ENCODE measurements around the gene LRRIQ4.

Gene LRRIQ4

GRCh38 chr3:169812332-169813235, at the start of gene LRRIQ4, which contains the start of gene LRRC34:
TSS of gene LRRIQ4 (plus strand) at chr3:169812870. CDS start at chr3:169821922, 9,052 bp downstream.
TSS of gene LRRC34 (minus strand) at chr3:169812904. CDS start at chr3:169812548, 356 bp downstream.
- DNase-seq (ENCODE audit: extremely low read depth, low read depth), result peak; percentile 89
- no peak for TF ChIP-seq CTCF (IDR thresholded peaks at IDR 0.05; ENCODE audit: low read depth, low read length, missing control alignments)
- H3K4me3 ChIP-seq (replicated peaks; ENCODE audit: low read depth, low read length), result peak within 1 kb of the TSS; percentile 55

GRCh38 chr3:169764312-169764881, 48.3 kb upstream of the LRRIQ4 start:
- no peak for TF ChIP-seq CTCF (IDR thresholded peaks at IDR 0.05; ENCODE audit: low read depth, low read length, missing control alignments)
- peak overlapping the region; percentile 76 for H3K4me3 ChIP-seq (replicated peaks; ENCODE audit: low read depth, low read length)
- no peak for DNase-seq (ENCODE audit: extremely low read depth, low read depth)

- no peak for TF ChIP-seq CTCF (IDR thresholded peaks at IDR 0.05; ENCODE audit: low read depth, low read length, missing control alignments)
- DNase-seq (ENCODE audit: extremely low read depth, low read depth), result peak; percentile 62
Measured at GRCh38 chr3:169764882-169765612, 47.6 kb upstream of the LRRIQ4 start, which contains the start of gene TERC. TSS of gene TERC (minus strand) at chr3:169765060.

GRCh38 chr3:169769287-169770181, 43.1 kb upstream of the LRRIQ4 start, which contains the start of gene ACTRT3:
TSS of gene ACTRT3 (minus strand) at chr3:169769561. CDS start at chr3:169769520, 41 bp downstream.
- H3K4me3 ChIP-seq (replicated peaks; ENCODE audit: low read depth, low read length), result peak within 1 kb of the TSS; percentile 50
- DNase-seq (ENCODE audit: extremely low read depth, low read depth), result peak; percentile 25
- no peak for TF ChIP-seq CTCF (IDR thresholded peaks at IDR 0.05; ENCODE audit: low read depth, low read length, missing control alignments)

More at GRCh38 chr3:169764882-169765612, 47.6 kb upstream of the LRRIQ4 start, which contains the start of gene TERC:
- peak within 1 kb of the TSS; percentile 76 for H3K4me3 ChIP-seq (replicated peaks; ENCODE audit: low read depth, low read length)

- no peak for TF ChIP-seq CTCF (IDR thresholded peaks at IDR 0.05; ENCODE audit: low read depth, low read length, missing control alignments)
- peak overlapping the region; percentile 69 for H3K4me3 ChIP-seq (replicated peaks; ENCODE audit: low read depth, low read length)
- peak; percentile 72 for DNase-seq (ENCODE audit: extremely low read depth, low read depth)
Measured at GRCh38 chr3:169771497-169772304, 41.0 kb upstream of the LRRIQ4 start.

Data from HFF-Myc (cell line).